Peyer's patch (tissue), 4 donors: ENCODE measurements around the gene DHX34. TPM values are rescaled to one million over a fixed set of nuclear protein-coding genes. Genes with fewer than 3 reads are reported as not detected.

Source experiments
- DNase-seq, 3 donors: peaks; one replicate each; pipeline ENCODE4 v3.0.0-alpha.2; 2017 to 2019
- H3K27ac ChIP-seq, 4 donors: fragments of 200-600 bp; sonication (generic); one replicate each; pipeline ENCODE4 v1.5.1; 2016 to 2019
- H3K27me3 ChIP-seq, 2 donors: fragments of 200-600 bp; sonication (generic); one replicate each; pipeline ENCODE4 v1.5.1; 2019
- H3K36me3 ChIP-seq, 3 donors: fragments of 200-600 bp; sonication (generic); one replicate each; pipeline ENCODE4 v1.5.1; 2016 to 2019
- H3K4me1 ChIP-seq, 4 donors: fragments of 200-600 bp; sonication (generic); one replicate each; pipeline ENCODE4 v1.5.1; 2016 to 2019
- H3K4me3 ChIP-seq, 4 donors: fragments of 200-600 bp; sonication (generic); 1 replicate in 3 of 4; 2 replicates in 1 of 4; pipeline ENCODE4 v1.5.1; 2016 to 2019; ENCODE audit warnings: mild to moderate bottlenecking in 1 of 4
- H3K9me3 ChIP-seq, 4 donors: fragments of 200-600 bp; sonication (generic); one replicate each; pipeline ENCODE4 v1.5.1; 2016 to 2019; ENCODE audit warnings: mild to moderate bottlenecking in 1 of 4
- CTCF ChIP-seq, 6 experiments: fragments of 450-650 bp in 4 of 6; fragments of 200-600 bp in 2 of 6; sonication (generic) in 1 of 6; IDR thresholded peaks; one replicate each; pipeline ENCODE4 v1.5.1; 2017 to 2019; ENCODE audit warnings: antibody characterized with exemption in 6 of 6, mild to moderate bottlenecking in 3 of 6, moderate library complexity in 1 of 6
- POLR2A ChIP-seq, 2 donors: fragments of 450-650 bp; IDR thresholded peaks; one replicate each; pipeline ENCODE4 v1.5.1; 2017; ENCODE audit warnings: antibody characterized with exemption in 2 of 2, mild to moderate bottlenecking in 2 of 2, moderate library complexity in 2 of 2
- total RNA-seq, 4 donors: library from RNA; depleted of rRNA; stranded (reverse); fragments of >200 nt; gene quantifications; one replicate each; pipeline ENCODE4 v1.1.0, GENCODE V29; 2016

The DHX34 gene
- total RNA-seq, 4 donors from 2014 or later: 13.1 to 51.2 (median 30.0) TPM

- Histone ChIP-seq H3K4me1 (peaks cover 0 to 33% (median 5%) of the 10 kb centered on the region in 4 donors), H3K36me3 (no peaks in the 10 kb centered on the region), H3K27me3 (peaks cover 0 to 8% of the 10 kb centered on the region in 2 donors), H3K27ac (no peak overlapping the region), H3K4me3 (no peak overlapping the region), H3K9me3 (no peaks in the 10 kb centered on the region)
- TF ChIP-seq CTCF (IDR thresholded peaks at IDR 0.05) (no peak), POLR2A (IDR thresholded peaks at IDR 0.05) (no peak)
- no peak for DNase-seq
Measured at GRCh38 chr19:47432091-47432490, 83.0 kb downstream of the DHX34 start.

Other genes with a start within 250 kb of the DHX34 start
- 10 to 100 TPM; 24.7 to 61.9 (median 42.4) TPM for gene ZC3H4, start 235.5 kb upstream of the DHX34 start, total RNA-seq
- 10 to 100 TPM; 35.9 to 73.4 (median 40.3) TPM for gene SAE1, start 218.5 kb upstream of the DHX34 start, total RNA-seq
- gene BBC3, start 118.1 kb upstream of the DHX34 start, total RNA-seq: 10 to 100 TPM in 1 of 4 donors, 1 to 10 TPM in 3; 4.1 to 10.0 (median 5.5) TPM
- 100 to 1,000 TPM in 1 of 4 donors, 10 to 100 TPM in 3; 12.1 to 104 (median 35.8) TPM for gene CCDC9, start 92.8 kb upstream of the DHX34 start, total RNA-seq
- 10 to 100 TPM in 2 of 4 donors, 1 to 10 TPM in 2; 6.1 to 23.9 (median 12.8) TPM for gene INAFM1, start 74.4 kb upstream of the DHX34 start, total RNA-seq
- gene C5AR1, start 39.5 kb upstream of the DHX34 start, total RNA-seq: 1 to 10 TPM in 2 of 4 donors, under 1 TPM in 1, not detected in 1; 0.70 to 5.0 (median 2.2) TPM
- 1 to 10 TPM in 2 of 4 donors, under 1 TPM in 1, not detected in 1; 0.95 to 1.6 (median 1.4) TPM for gene C5AR2, start 17.1 kb upstream of the DHX34 start, total RNA-seq
- gene MEIS3, start 70.2 kb downstream of the DHX34 start, total RNA-seq: 10 to 100 TPM in 2 of 4 donors, 1 to 10 TPM in 2; 1.6 to 18.2 (median 10.2) TPM
- under 1 TPM in 2 of 4 donors, not detected in 2; 0.53 to 0.85 TPM for gene SLC8A2, start 122.6 kb downstream of the DHX34 start, total RNA-seq
- 10 to 100 TPM in 3 of 4 donors, 1 to 10 TPM in 1; 7.1 to 22.3 (median 13.4) TPM for gene KPTN, start 134.9 kb downstream of the DHX34 start, total RNA-seq
- gene NAPA, start 165.7 kb downstream of the DHX34 start, total RNA-seq: 100 to 1,000 TPM in 2 of 4 donors, 10 to 100 TPM in 2; 78.4 to 154 (median 105) TPM
- not detected for gene ZNF541, start 223.8 kb downstream of the DHX34 start, total RNA-seq